ENCODE measurements around the gene SELENBP1. TPM values are rescaled to one million over a fixed set of nuclear protein-coding genes. Genes with fewer than 3 reads are reported as not detected.

Gene SELENBP1
- total and polyA plus RNA-seq, 9 of the 15 experiments (the other 6 are each of a cell fraction or from before 2014, with no cell fraction given), result 25.8 to 81.2 (median 47.1) TPM

GRCh38 chr1:151327223-151327902 lies 45.1 kb downstream of the SELENBP1 start, which contains the start of gene PI4KB (continued):
- no peak for TF ChIP-seq REST (IDR thresholded peaks at IDR 0.05; ENCODE audit: borderline replicate concordance)
- no peak for TF ChIP-seq REST (CRISPR knock-in tag; IDR thresholded peaks at IDR 0.05; ENCODE audit: low read depth)
- TF ChIP-seq MBD2 (IDR thresholded peaks at IDR 0.05; ENCODE audit: borderline replicate concordance, low read depth), result no peak
- no peak for TF ChIP-seq HMGN3 (IDR thresholded peaks at IDR 0.05; ENCODE audit: borderline replicate concordance, extremely low read depth, insufficient read length, low read depth, low read length)
- TF ChIP-seq CAMTA2 (CRISPR knock-in tag; conservative IDR thresholded peaks at IDR 0.05), result no peak
- TF ChIP-seq ZNF449 (CRISPR knock-in tag; IDR thresholded peaks at IDR 0.05), result no peak
- no peak for TF ChIP-seq TFAP4 (CRISPR knock-in tag; IDR thresholded peaks at IDR 0.05; ENCODE audit: borderline replicate concordance)
- no peak for TF ChIP-seq HDAC3 (IDR thresholded peaks at IDR 0.05; ENCODE audit: borderline replicate concordance, partially characterized antibody)
- no peak for TF ChIP-seq RUNX1 (IDR thresholded peaks at IDR 0.05; ENCODE audit: low read depth)
- no peak for TF ChIP-seq ZNF133 (CRISPR knock-in tag; IDR thresholded peaks at IDR 0.05)
- TF ChIP-seq NFIX (CRISPR knock-in tag; IDR thresholded peaks at IDR 0.05; ENCODE audit: low read depth), result no peak
- TF ChIP-seq THRA (IDR thresholded peaks at IDR 0.05), result no peak
- TF ChIP-seq MAFK (IDR thresholded peaks at IDR 0.05; ENCODE audit: low read length), result no peak
- no peak for TF ChIP-seq MCM7 (IDR thresholded peaks at IDR 0.05)
- no peak; the same call in 1 of the 2 replicates for TF ChIP-seq NFIC (IDR thresholded peaks at IDR 0.05)
